Esophagus squamous epithelium (tissue), 4 donors: Measurements from ENCODE around the gene NLE1.

ENCODE experiments used
- POLR2A ChIP-seq, 4 donors: fragments of 450-650 bp; IDR thresholded peaks; one replicate each; pipeline ENCODE4 v1.6.1; 2017; ENCODE audit warnings: antibody characterized with exemption in 4 of 4, mild to moderate bottlenecking in 4 of 4, moderate library complexity in 3 of 4
- TF ChIP-seq, protein P1 (sequence below), 6 experiments: fragments of 450-650 bp in 4 of 6; fragments of 200-600 bp in 2 of 6; sonication (generic) in 2 of 6; IDR thresholded peaks; one replicate each; pipeline ENCODE4 v1.5.1; 2016 to 2019; ENCODE audit warnings: antibody characterized with exemption in 6 of 6, mild to moderate bottlenecking in 4 of 6, moderate library complexity in 4 of 6

DNA sequence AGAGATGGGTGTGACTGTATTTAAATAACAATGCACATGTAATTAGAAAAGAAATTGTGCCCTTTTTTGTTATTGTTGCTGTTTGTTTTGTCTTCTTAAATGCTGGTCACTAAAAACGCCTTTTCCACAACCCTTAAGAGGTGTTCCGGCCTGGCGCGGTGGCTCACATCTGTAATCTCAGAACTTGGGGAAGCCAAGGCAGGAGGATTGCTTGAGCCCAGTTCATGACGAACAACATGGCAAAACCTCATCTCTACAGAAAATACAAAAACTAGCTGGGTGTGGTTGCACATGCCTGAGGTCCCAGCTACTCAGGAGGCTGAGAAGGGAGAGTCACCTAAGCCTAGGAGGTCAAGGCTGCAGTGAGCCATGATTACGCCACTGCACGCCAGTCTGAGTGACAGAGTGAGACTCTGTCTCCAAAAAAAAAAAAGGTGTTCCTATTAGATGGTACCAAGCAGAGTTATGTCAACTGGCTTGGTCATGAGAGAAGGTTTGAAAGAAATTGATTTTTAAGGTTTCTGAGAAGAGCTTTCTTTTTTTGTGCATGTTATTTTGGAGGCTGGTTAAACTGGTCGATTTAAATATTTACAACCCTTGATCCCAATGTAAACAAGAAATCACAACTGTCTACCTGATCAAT, 55.1 kb downstream of the NLE1 start:
- TF ChIP-seq, protein P1, sequence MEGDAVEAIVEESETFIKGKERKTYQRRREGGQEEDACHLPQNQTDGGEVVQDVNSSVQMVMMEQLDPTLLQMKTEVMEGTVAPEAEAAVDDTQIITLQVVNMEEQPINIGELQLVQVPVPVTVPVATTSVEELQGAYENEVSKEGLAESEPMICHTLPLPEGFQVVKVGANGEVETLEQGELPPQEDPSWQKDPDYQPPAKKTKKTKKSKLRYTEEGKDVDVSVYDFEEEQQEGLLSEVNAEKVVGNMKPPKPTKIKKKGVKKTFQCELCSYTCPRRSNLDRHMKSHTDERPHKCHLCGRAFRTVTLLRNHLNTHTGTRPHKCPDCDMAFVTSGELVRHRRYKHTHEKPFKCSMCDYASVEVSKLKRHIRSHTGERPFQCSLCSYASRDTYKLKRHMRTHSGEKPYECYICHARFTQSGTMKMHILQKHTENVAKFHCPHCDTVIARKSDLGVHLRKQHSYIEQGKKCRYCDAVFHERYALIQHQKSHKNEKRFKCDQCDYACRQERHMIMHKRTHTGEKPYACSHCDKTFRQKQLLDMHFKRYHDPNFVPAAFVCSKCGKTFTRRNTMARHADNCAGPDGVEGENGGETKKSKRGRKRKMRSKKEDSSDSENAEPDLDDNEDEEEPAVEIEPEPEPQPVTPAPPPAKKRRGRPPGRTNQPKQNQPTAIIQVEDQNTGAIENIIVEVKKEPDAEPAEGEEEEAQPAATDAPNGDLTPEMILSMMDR (IDR thresholded peaks at IDR 0.05) = no peak
- TF ChIP-seq POLR2A (IDR thresholded peaks at IDR 0.05) = no peak
